UCSD-AML1 (cell line): Measurements from ENCODE around the gene SCUBE1.

ENCODE experiments used
- DNase-seq: peaks from one replicate; lab custom pipeline; 2025; ENCODE audit not compliant: unreplicated experiment; lab: John Stamatoyannopoulos, UW

The SCUBE1 gene

GRCh38 chr22:43239956-43240355, 103.2 kb downstream of the SCUBE1 start:
- no peak for DNase-seq

DNA sequence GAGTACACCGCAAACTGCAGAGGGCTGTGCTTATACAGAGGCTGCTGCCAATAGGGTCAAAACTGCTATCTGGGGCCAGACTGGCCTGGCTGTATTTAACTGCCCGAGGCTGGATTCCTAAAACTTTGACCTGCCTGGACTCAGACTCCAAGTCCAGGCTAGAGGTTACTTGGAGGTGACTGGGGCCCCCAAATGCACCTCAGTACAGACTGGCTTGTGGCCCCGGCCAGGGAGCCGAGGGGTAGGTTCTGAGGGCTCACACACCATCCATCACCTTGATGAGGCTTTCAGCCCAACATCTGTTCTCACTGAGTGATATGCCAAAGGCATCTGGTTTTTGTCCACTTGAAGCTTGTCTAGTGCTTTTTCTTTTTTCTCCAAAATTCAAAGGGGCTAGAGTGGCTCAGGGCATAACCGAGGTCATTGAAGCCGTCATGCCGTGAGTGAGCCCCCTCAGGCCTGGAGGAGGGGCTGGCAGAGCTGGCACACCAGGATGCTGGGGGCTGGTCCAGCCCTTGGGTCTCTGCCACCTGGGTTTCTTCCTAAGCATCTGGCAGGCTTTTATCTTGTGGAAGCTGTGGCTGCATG, 103.9 kb downstream of the SCUBE1 start:
- DNase-seq = no peak

GRCh38 chr22:43238526-43239006, 104.6 kb downstream of the SCUBE1 start:
- DNase-seq = no peak

GRCh38 chr22:43237280-43237679, 105.9 kb downstream of the SCUBE1 start:
- DNase-seq = no peak

- no peak for DNase-seq
Observed at GRCh38 chr22:43236411-43237166, 106.6 kb downstream of the SCUBE1 start.

DNA sequence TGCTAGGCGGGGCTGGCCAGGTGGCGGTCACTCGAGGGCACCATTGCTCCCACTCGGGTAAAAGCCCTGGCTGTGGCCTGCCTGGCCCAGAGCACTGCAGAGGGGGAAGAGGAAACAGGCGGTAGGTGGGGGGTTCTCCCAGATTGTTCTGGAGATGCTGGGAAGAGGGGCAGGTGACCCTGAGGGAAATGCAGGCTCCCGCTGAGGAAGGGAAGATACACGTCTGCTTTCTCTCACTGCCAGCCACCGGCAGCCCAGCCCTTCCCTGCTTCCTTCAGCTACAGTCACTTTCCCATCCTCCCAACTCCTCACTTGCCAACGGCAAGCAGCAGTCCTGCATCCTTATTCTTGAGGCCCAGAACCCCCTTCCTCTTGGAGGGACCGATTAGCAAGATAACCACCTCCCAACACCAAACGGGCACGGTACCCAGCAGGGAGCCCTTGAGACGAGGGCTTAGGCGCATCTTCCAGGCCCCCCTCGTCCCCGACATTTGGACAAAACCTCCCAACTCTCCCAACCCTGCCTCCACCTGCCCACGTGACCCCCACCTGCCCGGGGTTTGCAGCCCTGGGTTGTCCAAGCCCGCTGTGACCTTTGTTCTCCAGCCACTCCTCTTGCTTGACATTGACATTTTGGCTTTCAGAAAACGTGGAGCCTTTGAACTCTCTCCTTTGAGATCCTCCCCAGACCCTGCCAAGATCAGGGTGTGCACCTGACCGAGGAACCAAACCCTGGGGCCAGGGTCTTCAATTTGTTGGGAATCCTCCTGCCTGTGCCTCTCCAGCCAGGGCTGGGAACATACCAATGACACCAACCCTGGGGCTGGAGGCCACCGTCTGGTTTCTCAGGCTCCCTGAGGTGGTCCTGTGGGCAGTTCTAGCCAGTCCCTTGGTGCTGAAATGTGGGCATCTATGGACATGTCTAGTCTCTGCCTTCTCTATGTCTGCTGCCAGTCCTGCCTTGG, 107.4 kb downstream of the SCUBE1 start:
- DNase-seq = no peak

DNA sequence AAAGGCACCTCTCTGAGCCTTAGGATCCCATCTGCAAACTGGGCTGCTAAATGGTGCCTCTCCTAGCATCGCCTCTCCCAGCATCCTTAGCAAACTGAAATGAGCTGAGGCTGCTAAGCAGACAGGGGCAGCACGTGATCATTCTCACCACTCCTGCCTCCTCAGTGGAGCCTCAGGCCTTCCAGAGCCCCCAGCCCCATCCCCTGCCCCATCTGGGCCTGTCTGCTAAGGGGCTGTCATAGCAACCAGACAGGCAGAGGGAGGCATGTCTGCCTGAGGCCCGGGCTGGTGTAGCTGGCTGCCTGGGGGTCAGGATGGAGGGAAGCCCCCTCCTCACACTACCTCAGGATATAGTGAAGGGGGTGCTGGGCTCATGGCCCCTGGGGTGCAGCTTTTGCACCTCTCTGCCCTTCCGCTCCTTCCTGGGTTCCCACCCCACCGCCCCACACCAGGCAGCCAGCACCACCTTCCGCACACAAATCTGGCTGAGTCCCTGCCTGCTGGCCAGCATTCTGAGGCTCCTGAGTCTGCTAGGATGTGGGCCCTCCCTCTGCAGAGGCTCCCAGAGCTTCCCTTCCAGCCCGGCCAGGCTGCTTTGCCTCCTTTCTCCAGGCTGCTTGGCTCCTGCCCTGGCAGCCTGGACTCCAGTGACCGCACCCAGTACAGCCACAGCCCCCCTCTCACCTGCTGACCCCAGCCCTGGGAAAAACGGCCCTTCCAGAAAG, 108.7 kb downstream of the SCUBE1 start:
- DNase-seq = no peak

- no peak for DNase-seq
Observed at GRCh38 chr22:43233529-43233928, 109.6 kb downstream of the SCUBE1 start.

DNA sequence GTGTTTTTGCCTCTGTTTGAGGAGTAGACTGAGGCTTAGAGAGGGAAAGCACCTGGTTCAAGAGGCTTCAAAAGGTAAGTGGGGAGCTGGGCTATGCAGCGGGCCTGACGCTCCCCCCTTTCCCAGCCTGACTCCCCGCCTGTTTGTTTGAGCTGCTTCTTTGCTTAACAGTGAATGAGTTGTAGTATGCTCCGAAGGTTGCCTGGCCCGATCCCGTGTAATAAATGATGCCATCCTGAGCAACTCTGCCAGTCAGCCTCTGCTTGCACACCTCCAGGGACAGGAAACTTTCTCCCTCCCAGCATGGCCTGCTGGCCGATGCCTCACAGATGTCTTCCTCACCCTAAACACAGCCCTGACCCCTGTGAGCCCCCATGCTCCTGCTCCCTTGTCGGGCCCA, 110.7 kb downstream of the SCUBE1 start:
- DNase-seq = no peak

DNA sequence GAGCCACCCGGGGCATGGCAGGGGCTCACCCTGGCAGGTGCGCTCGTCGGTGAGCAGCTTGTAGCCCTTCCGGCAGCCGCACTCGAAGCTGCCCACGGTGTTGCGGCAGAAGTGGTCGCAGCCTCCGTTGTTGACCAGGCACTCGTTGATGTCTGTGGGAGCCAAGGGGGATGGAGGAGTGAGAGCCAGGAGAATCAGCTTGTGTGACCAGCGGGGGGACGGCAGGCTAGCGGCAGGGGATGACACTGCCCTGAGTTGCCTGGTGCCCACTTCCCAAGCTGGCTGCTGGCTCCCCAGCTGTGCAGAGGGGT, 111.5 kb downstream of the SCUBE1 start:
- no peak for DNase-seq

GRCh38 chr22:43230971-43231723, 112.0 kb downstream of the SCUBE1 start:
- peak; percentile 64 for DNase-seq

- DNase-seq = no peak
Observed at GRCh38 chr22:43230571-43230970, 112.6 kb downstream of the SCUBE1 start.

- no peak for DNase-seq
Observed at GRCh38 chr22:43228863-43229262, 114.3 kb downstream of the SCUBE1 start.

DNA sequence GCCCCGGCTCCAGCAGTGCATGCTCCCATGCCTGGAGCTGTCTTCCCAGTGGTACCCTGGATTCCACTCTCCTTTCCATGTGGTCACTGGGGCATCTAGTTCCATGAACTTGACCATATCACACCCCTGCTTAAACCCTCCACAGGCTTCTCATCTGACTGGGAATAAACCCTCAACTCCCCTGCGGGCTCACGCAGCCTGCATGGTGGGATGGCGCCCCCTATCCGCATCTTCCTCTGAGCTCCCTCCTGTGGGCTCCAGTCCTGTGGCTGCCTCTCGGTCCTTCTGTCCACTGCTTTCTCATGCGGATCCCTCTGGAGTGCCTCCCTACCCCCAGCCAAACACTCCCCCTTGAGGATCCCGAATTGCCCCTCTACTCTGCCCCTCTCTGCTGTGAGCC, 114.8 kb downstream of the SCUBE1 start:
- DNase-seq = peak; percentile 59

DNA sequence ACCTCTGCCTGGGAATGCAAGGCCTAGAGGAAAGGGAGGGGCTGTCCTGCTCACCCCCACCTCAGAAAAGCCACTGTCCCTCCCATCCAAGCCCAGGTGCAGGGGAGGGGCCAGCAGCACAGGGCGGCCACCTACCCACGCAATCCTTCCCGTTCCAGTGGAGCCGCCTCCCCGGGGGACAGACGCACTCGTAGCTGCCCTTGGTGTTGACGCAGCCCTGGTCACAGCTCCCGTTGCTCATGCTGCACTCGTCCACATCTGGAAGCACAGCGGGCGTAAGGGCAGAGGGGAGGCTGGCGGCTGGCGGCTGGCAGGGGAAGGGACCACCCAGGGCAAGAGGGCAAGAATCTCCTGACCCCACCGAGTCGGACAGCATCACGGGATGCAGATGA, 115.9 kb downstream of the SCUBE1 start:
- DNase-seq = no peak

DNA sequence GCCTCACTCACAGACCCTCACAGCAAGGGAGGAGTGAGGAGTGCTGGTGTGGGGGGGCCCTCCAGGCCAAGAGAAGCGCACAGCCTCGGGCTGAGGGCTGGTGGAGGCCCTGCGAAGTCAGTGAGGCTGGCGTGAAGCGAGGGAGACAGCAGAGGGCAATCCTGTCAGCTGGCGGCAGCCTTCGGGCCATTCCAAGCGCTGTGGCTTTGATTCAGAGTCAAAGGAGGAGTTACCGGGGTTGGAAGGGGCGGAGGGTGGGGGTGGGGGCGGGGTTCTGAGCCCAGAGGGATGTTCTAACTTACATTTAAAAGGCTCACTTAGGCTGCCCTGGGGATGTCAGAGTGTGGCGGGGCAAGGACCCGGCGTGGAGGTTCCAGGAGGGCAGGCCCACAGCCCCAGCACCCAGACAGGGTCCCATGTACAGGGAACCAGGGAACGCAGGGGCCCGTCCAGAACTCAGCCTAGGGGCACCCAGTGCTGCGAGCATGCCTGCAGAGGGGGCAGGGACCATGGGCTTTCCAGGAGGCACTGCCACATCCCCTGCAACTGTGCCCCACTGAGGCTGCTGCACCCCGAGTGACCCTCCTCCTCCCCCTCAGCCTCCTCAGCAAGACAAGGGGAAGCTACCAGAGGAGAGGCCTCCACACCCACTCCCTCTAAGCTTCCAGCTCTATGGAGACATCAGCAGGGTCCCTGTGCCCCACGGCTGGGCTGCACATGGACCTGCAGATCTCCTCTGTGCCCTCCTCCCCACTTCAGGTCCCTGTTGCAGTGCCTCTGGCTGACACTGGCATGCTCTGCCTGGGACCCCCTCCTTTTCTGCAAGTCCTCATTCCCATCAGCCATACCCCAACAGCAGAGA, 116.6 kb downstream of the SCUBE1 start:
- DNase-seq = no peak

DNA sequence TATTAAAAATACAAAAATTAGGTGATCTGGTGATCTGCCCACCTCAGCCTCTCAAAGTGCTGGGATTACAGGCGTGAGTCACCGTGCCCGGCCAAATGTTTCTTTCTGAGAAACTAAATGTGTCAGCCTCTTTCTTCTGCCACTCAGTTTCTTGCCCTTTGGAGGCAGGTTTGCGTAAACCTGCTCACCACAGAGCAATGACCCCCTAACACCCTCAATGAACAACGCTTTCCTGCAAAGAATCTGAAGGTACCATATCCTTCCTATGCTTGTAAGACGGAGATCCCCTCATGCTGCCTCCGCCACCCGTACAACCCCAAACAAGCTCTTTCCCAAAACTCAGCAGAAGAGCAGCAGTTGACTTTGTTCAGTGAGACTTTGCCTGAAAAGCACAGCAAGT, 117.6 kb downstream of the SCUBE1 start:
- no peak for DNase-seq

DNA sequence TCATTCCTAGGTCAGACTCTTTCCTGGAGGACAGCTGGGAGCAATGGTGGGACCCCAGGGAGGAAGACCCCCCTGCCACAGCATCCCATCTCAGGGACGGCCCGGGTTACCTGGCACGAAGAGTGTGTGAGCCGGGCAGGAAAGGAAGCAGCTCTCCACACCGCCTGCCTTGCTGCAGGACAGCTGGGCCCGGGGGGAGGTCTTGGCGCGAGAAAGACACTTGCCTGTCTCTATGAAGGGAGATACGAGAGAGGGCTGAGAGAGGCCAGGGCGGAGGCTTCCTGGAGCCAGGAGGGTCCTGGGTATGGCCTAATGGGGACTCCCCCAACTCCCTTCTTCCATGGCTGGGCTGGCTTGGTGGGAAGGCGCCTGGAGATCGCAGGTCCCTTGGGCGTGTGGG, 120.2 kb downstream of the SCUBE1 start:
- DNase-seq = no peak

DNA sequence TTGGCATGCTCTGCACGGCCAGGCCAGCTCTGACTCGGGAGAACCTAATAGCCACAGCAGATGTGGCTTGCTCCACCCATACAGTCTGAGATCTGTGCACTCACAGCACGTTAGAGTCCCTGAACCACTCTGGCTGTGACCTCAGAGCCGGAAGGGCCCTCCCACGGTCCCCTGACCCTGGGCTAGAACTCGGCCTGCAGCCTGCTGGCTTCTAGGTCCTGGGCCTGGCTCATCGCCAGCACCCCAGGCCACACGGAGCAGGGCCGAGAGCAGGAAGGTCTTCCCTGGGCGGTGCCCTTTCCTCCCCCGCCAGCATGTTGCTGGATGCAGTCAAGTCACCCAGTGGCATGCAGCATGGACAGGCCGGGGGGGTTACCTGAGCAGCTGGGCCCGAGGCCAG, 120.9 kb downstream of the SCUBE1 start:
- DNase-seq = no peak
